ENCODE data around the gene LDLRAD4. TPM values are rescaled to one million over a fixed set of nuclear protein-coding genes. Genes with fewer than 3 reads are reported as not detected.

Gene LDLRAD4
- total RNA-seq, 4 donors from 2014 or later = 14.0 to 36.9 (median 29.3) TPM

DNA sequence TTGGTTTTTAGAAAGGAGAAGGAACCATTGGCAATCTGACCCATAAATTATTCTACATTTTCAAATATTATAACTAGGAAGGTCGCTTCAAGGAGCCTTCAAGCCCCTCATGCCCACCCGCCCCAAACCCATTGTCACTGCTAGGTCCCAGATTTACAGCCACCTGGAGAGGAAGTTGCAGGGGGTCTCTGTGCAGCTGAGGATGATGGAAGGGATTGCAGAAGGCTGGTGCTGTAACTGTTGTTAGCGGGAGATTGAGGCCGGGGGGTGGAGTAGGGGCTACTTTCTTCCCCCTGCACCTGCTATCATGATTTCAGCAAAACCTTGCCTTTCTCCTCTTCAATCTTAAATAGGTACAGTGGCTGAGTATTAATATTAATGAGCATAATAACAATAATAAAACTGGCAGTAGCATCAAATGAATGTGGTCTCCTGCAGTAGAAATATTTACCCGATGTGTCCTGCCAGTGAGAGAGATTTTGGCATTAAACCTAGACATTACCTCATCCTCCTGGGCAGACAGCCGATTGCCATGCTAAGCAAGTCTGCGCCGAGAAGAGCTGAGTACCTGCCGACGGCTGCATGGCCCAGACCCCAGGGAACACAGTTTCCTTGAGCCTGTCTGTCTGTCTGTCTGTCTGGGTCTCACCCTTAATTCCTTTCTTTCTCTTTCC lies 282.4 kb downstream of the LDLRAD4 start:
- Histone ChIP-seq H3K27ac (peak overlapping the region in 1 of 4 donors; percentile 51), H3K4me3 (no peak overlapping the region), H3K36me3 (peaks cover 0 to 9% (median 0%) of the 10 kb centered on the region in 3 donors), H3K4me1 (peaks cover 0 to 30% (median 8%) of the 10 kb centered on the region in 4 donors), H3K27me3 (no peaks in the 10 kb centered on the region), H3K9me3 (no peaks in the 10 kb centered on the region)
- no peak for TF ChIP-seq POLR2A (IDR thresholded peaks at IDR 0.05)
- TF ChIP-seq EP300 (IDR thresholded peaks at IDR 0.05) = no peak
- TF ChIP-seq, protein P1, sequence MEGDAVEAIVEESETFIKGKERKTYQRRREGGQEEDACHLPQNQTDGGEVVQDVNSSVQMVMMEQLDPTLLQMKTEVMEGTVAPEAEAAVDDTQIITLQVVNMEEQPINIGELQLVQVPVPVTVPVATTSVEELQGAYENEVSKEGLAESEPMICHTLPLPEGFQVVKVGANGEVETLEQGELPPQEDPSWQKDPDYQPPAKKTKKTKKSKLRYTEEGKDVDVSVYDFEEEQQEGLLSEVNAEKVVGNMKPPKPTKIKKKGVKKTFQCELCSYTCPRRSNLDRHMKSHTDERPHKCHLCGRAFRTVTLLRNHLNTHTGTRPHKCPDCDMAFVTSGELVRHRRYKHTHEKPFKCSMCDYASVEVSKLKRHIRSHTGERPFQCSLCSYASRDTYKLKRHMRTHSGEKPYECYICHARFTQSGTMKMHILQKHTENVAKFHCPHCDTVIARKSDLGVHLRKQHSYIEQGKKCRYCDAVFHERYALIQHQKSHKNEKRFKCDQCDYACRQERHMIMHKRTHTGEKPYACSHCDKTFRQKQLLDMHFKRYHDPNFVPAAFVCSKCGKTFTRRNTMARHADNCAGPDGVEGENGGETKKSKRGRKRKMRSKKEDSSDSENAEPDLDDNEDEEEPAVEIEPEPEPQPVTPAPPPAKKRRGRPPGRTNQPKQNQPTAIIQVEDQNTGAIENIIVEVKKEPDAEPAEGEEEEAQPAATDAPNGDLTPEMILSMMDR (IDR thresholded peaks at IDR 0.05) = no peak
- WGBS, 2 donors = 37 to 40% methylated on average over 10 of the region's 10 CpGs
- DNase-seq (ENCODE audit: low spot score in 2 of 2) = peak in 1 of 2 donors; percentile 31

DNA sequence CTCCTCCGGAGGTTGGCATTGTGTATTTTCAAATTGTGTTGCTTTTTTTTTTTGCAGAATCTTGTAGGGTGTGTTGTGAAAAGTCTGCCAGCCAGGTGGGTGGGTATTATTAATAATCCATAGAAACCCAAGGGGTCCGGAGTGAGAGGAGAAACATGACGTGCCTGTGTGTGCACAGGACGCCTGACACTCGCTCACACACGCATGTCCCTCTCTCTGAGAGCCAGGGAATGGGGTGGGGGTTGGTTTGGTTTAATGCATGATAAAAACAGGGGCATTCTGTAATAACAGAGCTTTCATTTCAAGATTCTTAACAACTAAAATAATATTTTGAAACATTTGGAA lies 283.0 kb downstream of the LDLRAD4 start:
- no peaks in the 10 kb centered on the region for H3K27me3 ChIP-seq
- H3K27ac ChIP-seq = no peak overlapping the region
- no peak overlapping the region for H3K4me3 ChIP-seq
- DNase-seq (ENCODE audit: low spot score in 2 of 2) = no peak
- H3K36me3 ChIP-seq = peaks cover 0 to 9% (median 0%) of the 10 kb centered on the region in 3 donors
- TF ChIP-seq EP300 (IDR thresholded peaks at IDR 0.05) = no peak
- TF ChIP-seq, protein P1 (IDR thresholded peaks at IDR 0.05) = no peak
- TF ChIP-seq POLR2A (IDR thresholded peaks at IDR 0.05) = no peak
- H3K9me3 ChIP-seq = no peaks in the 10 kb centered on the region
- peaks cover 0 to 30% (median 8%) of the 10 kb centered on the region in 4 donors for H3K4me1 ChIP-seq
- WGBS, 2 donors = 56 to 65% methylated on average over 6 of the region's 6 CpGs

- WGBS, 2 donors = 54 to 71% methylated on average over 8 of the region's 8 CpGs
- no peaks in the 10 kb centered on the region for H3K9me3 ChIP-seq
- H3K4me1 ChIP-seq = peaks cover 0 to 30% (median 8%) of the 10 kb centered on the region in 4 donors
- H3K4me3 ChIP-seq = no peak overlapping the region
- peaks cover 0 to 9% (median 0%) of the 10 kb centered on the region in 3 donors for H3K36me3 ChIP-seq
- DNase-seq (ENCODE audit: low spot score in 2 of 2) = no peak
- H3K27ac ChIP-seq = no peak overlapping the region
- H3K27me3 ChIP-seq = no peaks in the 10 kb centered on the region
- TF ChIP-seq POLR2A (IDR thresholded peaks at IDR 0.05) (no peak), EP300 (IDR thresholded peaks at IDR 0.05) (no peak)
- TF ChIP-seq, protein P1 (IDR thresholded peaks at IDR 0.05) = no peak
These were observed 283.3 kb downstream of the LDLRAD4 start for GRCh38 chr18:13501891-13502290.

DNA sequence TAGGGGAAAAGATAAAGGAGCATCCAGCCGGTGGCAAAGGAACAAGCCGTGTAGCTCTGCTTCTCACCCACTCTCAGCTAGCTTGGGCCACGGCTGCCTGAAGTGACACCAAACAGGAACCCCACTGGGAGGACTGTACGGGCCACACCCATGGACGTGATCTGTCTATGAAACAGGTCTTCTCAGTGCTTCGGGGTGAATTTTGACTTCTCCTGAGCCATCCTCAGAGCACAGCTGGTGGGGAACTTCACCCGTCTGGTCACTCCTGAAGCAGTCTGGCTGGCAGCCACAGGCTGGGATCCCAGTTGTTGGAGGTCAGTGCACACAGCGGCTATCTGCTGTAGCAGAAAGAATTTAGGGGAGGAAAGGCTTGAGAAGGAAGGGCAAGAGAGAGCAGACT lies 284.0 kb downstream of the LDLRAD4 start:
- Histone ChIP-seq H3K27me3 (no peaks in the 10 kb centered on the region), H3K9me3 (no peaks in the 10 kb centered on the region), H3K27ac (no peak overlapping the region), H3K4me1 (peaks cover 0 to 30% (median 8%) of the 10 kb centered on the region in 4 donors), H3K36me3 (peaks cover 0 to 9% (median 0%) of the 10 kb centered on the region in 3 donors), H3K4me3 (no peak overlapping the region)
- DNase-seq (ENCODE audit: low spot score in 2 of 2) = no peak
- WGBS, 2 donors = 62 to 64% methylated on average over 8 of the region's 8 CpGs
- TF ChIP-seq, protein P1 (IDR thresholded peaks at IDR 0.05) = no peak
- TF ChIP-seq EP300 (IDR thresholded peaks at IDR 0.05) (no peak), POLR2A (IDR thresholded peaks at IDR 0.05) (no peak)

DNA sequence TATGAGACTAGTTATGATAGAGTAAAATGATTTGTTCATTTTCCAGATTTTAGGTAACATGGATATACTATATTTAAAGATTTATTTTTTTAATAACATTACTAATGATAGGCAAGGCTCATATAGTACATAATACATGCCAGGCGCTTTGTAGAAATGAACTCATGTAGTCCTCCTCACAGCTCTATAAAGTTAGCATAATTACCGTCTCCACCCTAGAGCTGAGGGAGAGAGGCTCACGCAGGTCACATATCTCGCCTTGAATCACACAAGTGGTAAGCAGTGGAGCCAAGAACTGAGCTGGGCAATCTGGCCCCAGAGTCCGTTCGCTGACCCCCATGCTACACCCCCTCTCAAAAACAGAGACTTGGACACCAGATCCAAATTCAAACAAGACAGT lies 285.3 kb downstream of the LDLRAD4 start:
- 71 to 74% methylated on average over 6 of the region's 6 CpGs for WGBS, 2 donors
- Histone ChIP-seq H3K4me3 (no peak overlapping the region), H3K4me1 (peaks cover 0 to 30% (median 8%) of the 10 kb centered on the region in 4 donors), H3K27me3 (no peaks in the 10 kb centered on the region), H3K36me3 (peaks cover 0 to under 1% (median 0%) of the 10 kb centered on the region in 3 donors), H3K9me3 (no peaks in the 10 kb centered on the region), H3K27ac (no peak overlapping the region)
- TF ChIP-seq POLR2A (IDR thresholded peaks at IDR 0.05) (no peak), EP300 (IDR thresholded peaks at IDR 0.05) (no peak)
- TF ChIP-seq, protein P1 (IDR thresholded peaks at IDR 0.05) = no peak
- DNase-seq (ENCODE audit: low spot score in 2 of 2) = no peak

Data from tibial nerve (tissue), 4 donors.